ENCODE measurements around the gene SLC38A8.

The SLC38A8 gene

DNA sequence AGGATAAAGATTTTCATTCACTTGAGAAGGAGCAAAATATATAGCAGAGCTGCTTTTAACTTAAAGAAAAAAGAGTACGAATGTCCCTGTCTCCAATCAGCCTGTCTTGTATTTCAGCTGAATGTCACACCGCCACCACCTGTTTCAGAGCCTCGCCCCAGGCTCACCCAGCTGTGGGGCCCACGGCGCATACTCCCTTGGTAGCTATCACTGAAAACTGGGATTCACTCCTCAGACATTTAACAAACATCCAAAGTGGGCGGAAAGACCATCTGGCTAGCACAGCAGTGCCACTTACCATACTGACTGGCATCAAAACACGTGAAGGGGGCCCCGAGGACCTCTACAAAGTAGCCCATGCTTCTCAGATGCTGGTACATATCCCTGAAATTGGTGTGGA, 25.4 kb upstream of the SLC38A8 start:
- no peak for DNase-seq

DNA sequence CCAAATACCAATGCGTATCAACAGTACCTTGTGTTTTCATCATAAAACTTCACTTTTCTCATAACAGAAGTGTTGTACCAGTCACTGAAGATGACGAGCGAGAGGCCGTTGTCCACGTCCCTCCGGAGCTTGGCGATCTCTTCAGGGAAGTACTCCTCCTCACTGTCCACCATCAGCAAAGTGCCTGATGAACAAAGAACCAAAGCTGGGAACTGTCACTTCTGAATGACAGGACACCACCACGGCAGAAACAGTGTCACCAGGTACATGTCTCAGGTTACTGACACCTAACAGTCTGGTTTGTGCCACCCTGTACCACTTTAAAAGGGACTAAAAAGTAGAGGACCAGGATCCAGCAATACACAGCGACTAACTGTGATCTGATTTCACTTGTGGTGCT, 25.0 kb upstream of the SLC38A8 start:
- DNase-seq = no peak

GRCh38 chr16:84065536-84066132, 23.0 kb upstream of the SLC38A8 start:
- peak in 1 of 2 donors; percentile 22 for DNase-seq

DNA sequence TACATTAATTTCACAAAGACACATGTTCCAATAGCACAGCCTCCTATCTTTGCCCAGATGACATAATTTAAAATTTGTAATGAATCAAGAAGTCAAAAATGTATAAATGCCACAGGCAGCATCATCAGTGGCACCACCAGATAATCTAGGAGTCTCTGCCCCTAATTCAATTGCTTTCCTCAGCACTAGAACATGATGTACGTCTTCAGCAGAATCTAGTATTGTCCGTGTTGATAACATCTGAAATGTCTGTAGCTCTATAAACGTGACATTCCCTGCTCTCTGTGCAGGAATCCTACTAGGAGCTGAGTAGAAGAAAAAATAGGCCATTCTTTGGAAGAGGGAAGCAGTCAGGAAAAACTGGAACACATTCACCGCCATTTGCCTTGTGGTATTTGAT, 21.4 kb upstream of the SLC38A8 start:
- no peak for DNase-seq

DNA sequence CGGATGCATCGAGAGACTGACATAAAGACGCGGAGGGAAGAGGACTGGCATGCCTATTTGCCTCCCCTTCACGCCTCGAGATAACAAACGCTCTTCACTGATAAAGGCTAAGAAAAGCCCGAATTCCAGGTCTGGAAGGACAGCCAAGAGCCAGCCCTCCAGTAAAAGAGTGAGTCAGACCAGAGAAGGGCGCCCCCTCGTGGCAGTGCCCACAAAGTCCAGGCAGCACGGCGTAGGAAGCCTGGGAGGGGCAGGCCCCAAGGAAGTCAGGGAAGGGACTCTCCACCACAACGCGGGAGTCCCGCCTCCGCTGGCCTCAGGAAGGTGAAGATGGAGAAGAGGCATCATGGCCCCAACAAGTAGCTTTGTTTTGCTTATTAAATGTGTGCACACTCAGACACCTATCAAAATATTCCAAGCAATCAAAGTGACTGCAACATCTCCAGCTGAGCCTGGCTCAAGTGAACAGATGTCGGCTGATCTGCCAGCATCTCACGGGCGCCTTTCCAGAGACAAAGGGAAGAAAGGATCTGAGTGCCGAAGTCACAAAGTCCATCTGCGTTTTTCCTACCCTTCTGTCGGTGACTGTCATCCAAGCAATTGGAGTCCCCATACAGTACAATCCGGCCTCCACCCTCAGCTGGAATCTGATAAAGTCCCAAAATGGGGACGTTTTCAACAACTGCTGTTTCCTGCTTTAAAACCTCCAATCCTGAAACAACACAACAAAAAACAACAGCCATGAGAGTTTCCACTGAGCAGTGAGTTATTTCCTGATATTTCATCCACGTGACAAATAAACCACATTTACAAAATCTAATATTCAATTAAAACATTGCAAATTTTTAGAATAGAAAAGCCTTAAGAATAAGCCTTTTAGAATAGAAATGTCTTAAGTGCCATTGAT, 20.4 kb upstream of the SLC38A8 start:
- peak; percentile 31 to 49 for DNase-seq

- DNase-seq = no peak
Measured at GRCh38 chr16:84061236-84061819, 18.7 kb upstream of the SLC38A8 start.

DNA sequence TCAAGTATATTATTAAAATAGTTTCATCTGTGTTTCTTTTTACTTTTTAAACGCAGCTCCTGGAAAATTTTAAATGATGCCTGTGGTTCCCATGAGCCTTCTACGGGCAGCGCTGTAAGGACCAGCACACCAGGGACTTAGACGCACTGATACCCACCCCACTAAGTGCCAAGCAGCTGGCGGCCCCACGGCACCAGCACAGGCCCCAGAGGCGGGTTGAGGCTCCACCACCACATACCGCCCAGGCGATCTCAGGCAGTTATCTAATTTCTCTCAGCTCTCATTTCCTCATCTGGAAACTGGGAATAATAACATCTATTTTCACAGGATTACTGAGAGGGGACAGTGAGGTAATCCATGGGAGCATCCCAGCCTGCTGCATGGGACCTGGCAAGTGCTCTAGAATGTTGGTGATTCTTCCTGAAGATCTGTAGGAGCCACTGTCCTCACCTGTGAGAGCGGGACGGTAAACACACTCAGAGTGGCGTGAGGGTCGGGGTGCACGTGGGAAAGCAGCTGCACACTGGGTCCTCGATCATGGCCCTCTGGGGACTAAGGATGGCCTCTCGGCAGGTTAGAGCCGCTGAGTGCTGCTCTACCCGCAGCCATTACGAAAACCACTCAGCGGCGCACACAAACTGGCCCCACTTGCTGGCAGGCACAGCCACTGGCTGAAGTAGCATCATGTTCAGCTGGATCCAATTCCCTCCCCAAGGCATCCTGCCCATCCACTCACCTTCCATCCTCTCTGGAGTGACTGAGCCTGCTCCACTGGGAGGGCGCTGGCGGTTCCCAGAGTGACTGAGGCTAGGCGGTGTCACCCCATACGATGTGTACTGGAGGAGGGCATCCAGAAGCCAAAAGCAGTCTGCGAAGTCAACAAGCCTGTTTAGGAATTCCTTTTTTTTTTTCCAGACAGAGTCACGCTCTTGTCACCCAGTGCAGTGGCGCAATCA, 17.6 kb upstream of the SLC38A8 start:
- DNase-seq = no peak

DNA sequence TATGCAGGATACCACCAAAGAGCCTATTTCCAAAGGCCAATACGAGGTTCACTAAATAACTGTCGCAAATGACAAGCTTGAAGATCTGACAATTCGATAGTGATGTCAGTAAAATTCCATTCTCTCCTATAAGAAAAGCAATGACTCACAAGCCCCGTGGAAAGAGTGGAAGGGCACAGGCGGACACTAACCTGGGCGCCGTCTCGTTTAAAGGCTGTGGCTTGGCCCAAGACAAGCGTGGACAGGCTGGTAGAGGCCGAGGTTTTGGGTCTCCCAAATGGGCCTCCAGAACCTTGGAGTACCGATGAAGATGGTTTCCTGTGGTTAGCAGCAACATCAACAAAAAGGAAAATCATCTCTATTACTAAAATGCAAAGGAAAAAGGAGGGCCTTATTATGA, 16.5 kb upstream of the SLC38A8 start:
- no peak for DNase-seq

DNA sequence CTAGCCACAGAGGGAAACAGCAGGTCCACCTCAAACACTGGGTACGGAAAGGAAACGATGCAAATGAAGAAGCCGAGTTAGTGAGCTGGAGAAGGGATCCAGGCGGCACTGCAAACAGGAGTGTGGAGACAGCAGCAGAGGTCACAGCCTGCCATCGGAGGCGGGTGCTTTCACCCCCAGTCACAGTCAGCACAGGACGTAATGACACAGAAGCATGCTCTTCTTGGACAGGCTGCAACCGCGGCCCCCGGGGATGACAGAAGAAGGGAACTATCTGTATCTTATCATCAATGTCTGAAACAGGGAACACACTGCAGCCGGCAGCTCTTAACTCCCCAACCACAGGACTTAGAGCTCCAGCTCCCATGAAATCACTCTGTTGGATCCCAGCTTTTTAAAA, 16.1 kb upstream of the SLC38A8 start:
- no peak for DNase-seq

DNA sequence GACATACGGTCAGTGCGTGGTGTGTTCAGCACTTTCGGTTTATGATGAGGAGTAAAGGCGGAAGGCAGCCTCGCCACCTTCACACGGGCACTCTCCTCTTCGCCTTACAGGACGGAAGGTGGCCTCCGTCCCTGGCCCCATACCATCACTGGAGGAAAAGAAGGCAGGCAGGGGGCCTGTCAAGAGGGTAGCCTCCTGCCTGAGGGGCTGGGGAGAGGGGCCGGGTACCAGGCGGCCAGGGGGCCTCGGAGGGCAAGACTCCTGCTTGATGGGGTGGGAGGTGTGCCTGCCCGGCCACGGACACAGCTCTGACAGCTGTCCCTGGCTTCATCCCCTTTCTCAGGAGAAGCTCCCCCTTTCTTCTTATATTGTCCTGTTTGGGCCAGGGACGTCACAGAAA, 15.6 kb upstream of the SLC38A8 start:
- DNase-seq = no peak

DNA sequence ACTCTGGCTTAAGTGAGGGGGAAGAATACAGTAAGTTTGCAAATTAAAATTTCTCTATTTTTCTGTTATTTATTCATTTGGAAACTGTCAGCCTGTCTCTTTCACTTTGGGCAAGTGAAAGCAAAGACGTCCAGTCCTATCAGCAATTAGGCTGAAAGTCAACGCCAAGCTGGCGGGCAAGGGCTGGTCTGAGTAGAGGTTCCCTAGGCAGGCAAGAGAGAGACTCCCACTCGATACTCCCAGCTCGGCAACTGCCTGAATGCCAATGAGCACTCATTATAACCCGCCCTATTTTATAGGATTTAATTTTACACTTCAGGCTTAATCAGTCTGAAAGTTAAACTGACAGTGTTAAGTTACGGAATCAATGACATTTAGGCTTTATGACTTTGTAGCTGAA, 14.3 kb upstream of the SLC38A8 start:
- no peak for DNase-seq

DNA sequence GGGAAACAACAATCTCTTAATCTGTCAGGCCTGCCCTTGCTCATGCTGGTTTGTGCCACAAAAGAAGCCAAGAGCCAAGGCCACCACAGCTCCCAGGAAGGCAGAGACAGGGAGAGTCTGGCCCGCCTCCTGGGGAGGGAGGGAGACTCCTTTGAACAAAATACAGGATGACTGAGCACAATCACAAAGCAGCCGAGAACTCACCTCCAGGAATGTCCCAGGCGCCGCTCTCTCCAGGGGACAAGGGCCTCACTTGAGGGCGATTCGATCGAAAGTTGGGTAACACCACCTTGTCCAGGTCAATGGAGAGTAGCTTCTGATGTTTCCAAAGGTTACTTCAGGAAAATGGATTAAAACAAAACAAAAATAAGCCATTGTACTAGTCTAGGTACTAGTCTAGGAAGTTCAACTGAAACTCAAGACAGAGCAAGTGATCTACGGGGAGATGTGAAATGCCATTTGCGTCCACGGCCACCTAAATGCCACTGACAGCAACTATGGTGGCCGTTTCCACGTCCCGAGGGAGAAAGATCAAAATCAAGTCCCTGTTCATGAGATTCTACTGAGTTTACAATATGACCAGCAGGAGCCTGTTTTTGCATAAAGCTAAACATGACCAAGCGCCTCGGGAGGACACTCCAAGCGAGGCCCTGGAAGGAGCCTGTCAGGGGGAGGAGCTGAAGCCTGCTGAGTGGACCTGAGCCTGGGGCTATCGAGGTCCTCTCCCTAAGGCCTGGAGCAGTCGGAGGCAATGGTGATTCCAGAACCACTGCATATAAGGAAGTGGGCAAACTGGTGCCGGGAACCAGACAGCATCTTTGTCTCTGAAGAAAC, 13.4 kb upstream of the SLC38A8 start:
- no peak for DNase-seq

DNA sequence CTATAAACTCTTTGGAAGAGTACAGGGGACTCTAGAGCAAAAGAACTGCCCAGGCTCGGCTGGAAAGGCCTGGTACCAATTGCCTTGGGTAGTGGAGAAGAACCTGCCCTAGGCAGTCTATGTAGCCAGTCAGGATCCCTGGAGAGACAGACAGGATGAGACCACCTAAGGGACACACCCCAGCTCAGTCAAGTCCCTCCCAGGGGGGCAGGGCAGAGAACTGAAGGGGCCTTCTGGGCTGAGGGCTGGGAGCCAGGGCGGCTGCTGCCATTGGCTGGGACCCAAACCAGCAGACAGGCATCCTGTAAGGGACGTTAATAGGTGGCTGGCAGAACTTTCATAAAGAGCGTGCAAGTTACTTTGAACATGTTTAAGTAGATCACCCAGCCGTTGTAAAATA, 12.8 kb upstream of the SLC38A8 start:
- DNase-seq = no peak

DNA sequence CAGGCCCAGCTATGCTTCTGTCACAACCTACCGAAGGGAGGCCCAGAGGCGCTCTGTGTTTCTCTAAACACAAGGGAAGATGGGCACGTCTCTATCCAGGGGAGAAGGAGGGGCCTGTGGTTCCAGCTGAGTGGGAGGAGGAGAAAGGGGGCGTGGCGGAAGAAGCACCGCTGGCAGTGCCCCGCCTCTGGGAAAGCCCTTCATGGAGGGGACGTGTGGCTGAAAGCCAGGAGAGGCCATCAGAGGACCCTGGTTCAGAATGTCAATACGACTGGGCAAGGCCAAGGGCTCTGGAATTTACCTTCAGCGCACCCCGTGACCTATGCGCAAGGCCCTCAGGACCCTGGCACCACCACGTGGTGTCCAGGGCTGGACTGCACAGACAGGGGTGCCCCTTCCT, 12.3 kb upstream of the SLC38A8 start:
- no peak for DNase-seq

DNA sequence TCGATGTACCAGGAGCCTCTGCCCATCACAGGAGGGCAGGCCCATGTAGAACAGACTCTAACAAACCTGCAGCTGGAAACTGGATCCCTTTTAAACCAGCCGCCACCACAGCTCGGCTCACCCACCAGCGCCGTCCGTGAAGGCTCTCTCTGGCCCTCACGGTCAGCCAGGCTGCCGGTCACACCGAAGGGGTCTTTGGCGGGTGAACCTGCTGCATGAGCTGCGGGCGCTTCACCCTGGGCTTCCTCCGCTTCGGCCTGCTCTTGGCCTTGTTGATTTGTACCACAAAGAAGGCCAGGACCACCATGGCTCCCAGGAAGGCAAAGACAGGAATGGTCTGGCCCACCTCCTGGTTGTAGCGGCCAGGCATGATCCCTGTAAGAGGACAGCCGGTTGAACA, 11.7 kb upstream of the SLC38A8 start:
- DNase-seq = no peak

DNA sequence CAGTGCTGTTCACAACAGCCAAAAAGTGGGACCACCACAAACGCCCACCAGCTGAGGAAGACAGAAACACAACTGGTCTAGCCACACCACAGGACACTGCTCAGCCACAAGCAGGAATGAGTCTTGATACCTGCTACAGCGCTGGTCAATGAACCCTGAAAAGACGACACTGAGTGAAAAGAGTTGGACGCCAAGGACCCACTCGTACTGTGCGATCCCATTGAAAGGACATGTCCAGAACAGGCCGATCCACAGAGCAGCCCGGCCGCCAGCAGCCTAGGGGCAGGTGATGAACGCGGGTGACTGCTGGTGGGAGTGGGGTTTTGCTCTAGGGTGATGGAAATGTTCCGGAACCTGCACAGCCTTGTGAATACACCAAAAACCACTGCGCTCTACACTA, 10.6 kb upstream of the SLC38A8 start:
- DNase-seq = no peak

DNA sequence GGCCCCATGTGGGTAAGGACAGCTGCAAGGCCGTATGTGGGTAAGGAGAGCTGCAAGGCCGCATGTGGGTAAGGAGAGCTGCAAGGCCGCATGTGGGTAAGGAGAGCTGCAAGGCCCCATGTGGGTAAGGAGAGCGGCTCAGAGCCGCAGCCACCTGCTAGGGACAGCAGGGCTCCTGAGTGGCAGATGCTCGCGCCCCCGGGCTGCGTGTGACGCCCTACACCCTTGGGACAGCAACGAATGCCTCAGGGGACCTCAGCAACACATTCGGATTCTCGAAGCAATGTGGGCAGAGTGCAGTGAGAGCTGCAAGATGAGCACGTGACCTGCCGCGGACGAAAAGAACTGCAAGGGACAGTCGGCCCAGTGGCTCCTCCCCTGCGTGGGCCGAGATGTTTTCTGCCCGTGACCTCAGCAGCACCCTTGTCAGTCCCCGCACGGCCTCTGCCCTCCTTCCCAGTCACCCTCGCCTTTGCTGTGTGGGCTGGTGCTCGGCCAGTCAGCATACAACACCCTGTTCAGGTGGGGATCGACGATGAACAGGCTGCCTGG, 9.6 kb upstream of the SLC38A8 start:
- DNase-seq = no peak

DNA sequence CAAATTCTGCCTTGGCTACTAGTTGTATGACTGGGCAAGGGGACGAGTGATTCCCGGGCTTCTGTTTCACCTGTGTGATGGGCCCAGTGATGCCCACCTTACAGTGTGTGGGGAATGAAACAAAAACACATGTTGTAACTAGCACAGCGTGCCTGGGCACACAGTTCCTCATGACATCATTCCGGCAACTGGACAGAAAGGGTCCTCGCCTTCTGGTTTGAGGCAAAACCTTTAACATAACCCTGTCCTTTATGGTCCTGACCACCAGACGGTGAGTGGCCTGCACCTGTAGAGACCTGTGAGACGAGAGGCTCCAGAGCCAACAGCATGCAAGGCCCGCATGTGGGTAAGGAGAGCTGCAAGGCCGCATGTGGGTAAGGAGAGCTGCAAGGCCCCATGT, 7.7 kb upstream of the SLC38A8 start:
- no peak for DNase-seq

- no peak for DNase-seq
Measured at GRCh38 chr16:84049403-84050060, 6.9 kb upstream of the SLC38A8 start.

DNA sequence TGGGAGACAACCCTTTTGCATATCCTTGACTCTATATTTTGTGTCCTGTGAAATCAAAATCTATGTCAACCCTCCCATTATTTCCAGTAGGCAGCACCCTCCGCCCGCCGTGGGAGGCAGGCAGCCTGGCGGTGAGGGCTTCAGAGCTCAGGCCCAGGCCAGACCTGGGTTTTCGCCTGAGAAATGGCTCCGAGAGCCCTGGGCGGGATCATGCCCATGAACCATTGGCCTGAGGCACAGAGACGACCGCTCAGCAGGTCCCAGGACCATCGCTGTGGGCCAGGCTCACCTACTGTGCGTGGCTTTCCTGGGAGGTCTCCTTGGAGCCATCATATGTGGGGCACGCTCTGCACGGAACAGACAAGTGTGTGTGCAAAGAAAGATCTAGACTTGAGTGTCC, 6.3 kb upstream of the SLC38A8 start:
- DNase-seq = no peak

- DNase-seq = no peak
Measured at GRCh38 chr16:84048270-84048669, 5.7 kb upstream of the SLC38A8 start.

All from bone marrow (tissue), 2 donors.